ENCODE results near the gene CCM2L. TPM values are rescaled to one million over a fixed set of nuclear protein-coding genes. Genes with fewer than 3 reads are reported as not detected.

The CCM2L gene
- total and polyA plus RNA-seq, 2 of the 4 experiments (the other 2 are of a cell fraction): not detected

DNA sequence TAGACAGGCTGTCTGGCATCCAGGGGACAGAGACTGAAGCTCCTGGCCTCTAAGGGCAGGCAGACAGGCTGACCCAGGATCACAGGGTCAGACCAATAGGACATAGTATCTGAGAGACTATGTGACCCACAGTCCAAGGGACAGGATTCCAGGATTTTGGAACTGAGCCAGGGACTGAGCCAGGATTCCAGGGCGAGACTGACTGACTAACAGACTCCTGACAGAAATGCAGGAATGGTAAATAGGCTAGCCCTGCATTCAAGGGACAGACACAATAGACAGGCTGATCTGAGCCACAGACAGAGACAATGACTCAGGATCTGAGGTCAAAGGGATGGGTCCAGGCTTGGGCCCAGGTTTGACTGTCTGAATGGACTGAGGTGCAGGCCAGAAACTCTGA lies 22.5 kb upstream of the CCM2L start:
- TF ChIP-seq, protein P1, sequence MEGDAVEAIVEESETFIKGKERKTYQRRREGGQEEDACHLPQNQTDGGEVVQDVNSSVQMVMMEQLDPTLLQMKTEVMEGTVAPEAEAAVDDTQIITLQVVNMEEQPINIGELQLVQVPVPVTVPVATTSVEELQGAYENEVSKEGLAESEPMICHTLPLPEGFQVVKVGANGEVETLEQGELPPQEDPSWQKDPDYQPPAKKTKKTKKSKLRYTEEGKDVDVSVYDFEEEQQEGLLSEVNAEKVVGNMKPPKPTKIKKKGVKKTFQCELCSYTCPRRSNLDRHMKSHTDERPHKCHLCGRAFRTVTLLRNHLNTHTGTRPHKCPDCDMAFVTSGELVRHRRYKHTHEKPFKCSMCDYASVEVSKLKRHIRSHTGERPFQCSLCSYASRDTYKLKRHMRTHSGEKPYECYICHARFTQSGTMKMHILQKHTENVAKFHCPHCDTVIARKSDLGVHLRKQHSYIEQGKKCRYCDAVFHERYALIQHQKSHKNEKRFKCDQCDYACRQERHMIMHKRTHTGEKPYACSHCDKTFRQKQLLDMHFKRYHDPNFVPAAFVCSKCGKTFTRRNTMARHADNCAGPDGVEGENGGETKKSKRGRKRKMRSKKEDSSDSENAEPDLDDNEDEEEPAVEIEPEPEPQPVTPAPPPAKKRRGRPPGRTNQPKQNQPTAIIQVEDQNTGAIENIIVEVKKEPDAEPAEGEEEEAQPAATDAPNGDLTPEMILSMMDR (conservative IDR thresholded peaks at IDR 0.05; ENCODE audit: low read depth, low read length): no peak
- no peak for TF ChIP-seq BHLHE40 (IDR thresholded peaks at IDR 0.05; ENCODE audit: low read depth, low read length)
- Histone ChIP-seq H4K91ac (ENCODE audit: insufficient read depth, low read depth, low read length) (no peak overlapping the region), H2BK120ac (ENCODE audit: low read depth, low read length) (no peak overlapping the region), H3K4me2 (ENCODE audit: low read depth, low read length) (no peak overlapping the region), H3K9ac (ENCODE audit: low read depth, low read length) (no peak overlapping the region), H2AFZ (replicated peaks; ENCODE audit: low read length, poor library complexity) (no peak overlapping the region), H4K8ac (ENCODE audit: low read depth in 2 of 2, low read length in 2 of 2) (no peak overlapping the region), H3K14ac (replicated peaks; ENCODE audit: low read depth, low read length) (no peak overlapping the region), H3K18ac (ENCODE audit: low read depth, low read length) (no peak overlapping the region), H3K9me3 (ENCODE audit: control insufficient read depth, insufficient read depth, low read length) (no peaks in the 10 kb centered on the region), H3K79me1 (ENCODE audit: low read depth in 1 of 2, low read length in 2 of 2) (no peaks in the 10 kb centered on the region), H2BK20ac (ENCODE audit: low read depth, low read length) (no peak overlapping the region), H4K5ac (ENCODE audit: low read depth, low read length) (no peak overlapping the region), H2AK5ac (ENCODE audit: low read depth, low read length) (no peak overlapping the region), H3K23ac (ENCODE audit: low read depth, low read length) (no peak overlapping the region), H3K56ac (ENCODE audit: extremely low read depth, insufficient read depth, low read length) (no peak overlapping the region), H2BK5ac (ENCODE audit: low read depth, low read length, poor library complexity, severe bottlenecking) (no peak overlapping the region), H2BK15ac (ENCODE audit: low read depth, low read length) (no peak overlapping the region), H3K9me1 (ENCODE audit: insufficient read depth, low read length) (no peaks in the 10 kb centered on the region; the same call in 1 of the 2 replicates), H3K27ac (ENCODE audit: insufficient read depth, low read length) (no peak overlapping the region), H3K4ac (ENCODE audit: low read depth, low read length) (no peak overlapping the region), H4K20me1 (ENCODE audit: insufficient read depth, low read length) (no peaks in the 10 kb centered on the region), H2AK9ac (replicated peaks; ENCODE audit: low read depth, low read length, poor library complexity) (no peak overlapping the region), H3K4me3 (ENCODE audit: insufficient read depth, low read depth, low read length) (no peak overlapping the region), H3K36me3 (ENCODE audit: control insufficient read depth, insufficient read depth, low read length) (no peaks in the 10 kb centered on the region), H3K4me1 (ENCODE audit: control insufficient read depth, insufficient read depth, low read length) (no peaks in the 10 kb centered on the region), H3K27me3 (ENCODE audit: control insufficient read depth, insufficient read depth, low read length) (peaks cover 37% of the 10 kb centered on the region)
- dilution Hi-C loops (cut with HindIII; ENCODE audit: low sequenced_read_pairs, unreplicated experiment): no loop called here
- no peak for ATAC-seq (ENCODE audit: low read depth)
- WGBS, 2 experiments (ENCODE audit: extremely low coverage in 2 of 2, insufficient read length in 1 of 2): 13% methylated on average over 1 of the region's 1 CpG; no CpG with 5 or more reads in 1 of the 2 experiments
- CTCF ChIA-PET: no interaction called here
- POLR2A ChIA-PET (ENCODE audit: unreplicated experiment): no interaction called here
- in situ Hi-C loops (cut with MboI; ENCODE audit: low sequenced_read_pairs): no loop called here
- BruUV-seq (replicated peaks): no TSS peak
- DNase-seq: no peak
- intact Hi-C loops (cut with micrococcal nuclease): no loop called here
